GM13977 (cell line): Measurements from ENCODE around the gene CPE.

Experiments
- DNase-seq: peaks from one replicate; pipeline ENCODE4 v3.0.0; 2012; ENCODE audit warnings: low spot score
- CTCF ChIP-seq: IDR thresholded peaks from 2 replicates; pipeline ENCODE4 v1.5.1; 2012; ENCODE audit warnings: mild to moderate bottlenecking, control low read depth; ENCODE audit not compliant: insufficient read depth; ENCODE audit errors: extremely low read depth, missing control alignments
- in situ Hi-C: fragments of 300-500 bp; cut with MboI; formaldehyde crosslinking; loops from one replicate; pipeline ENCODE4 v1.12.0; 2022; ENCODE audit warnings: low sequenced_read_pairs, low pct_unique_long_range_greater_than_20kb, mixed read lengths, inconsistent platforms; ENCODE audit not compliant: unreplicated experiment

Gene CPE

GRCh38 chr4:165378745-165379677 lies at the start of gene CPE:
CPE (plus strand) TSS chr4:165379008; CDS start chr4:165379222, 214 bp downstream.
- peak; percentile 1 for TF ChIP-seq CTCF
- peak; percentile 78 for DNase-seq
- in situ Hi-C loops: no loop called here

GRCh38 chr4:165330071-165330470 lies 48.7 kb upstream of the CPE start:
- in situ Hi-C loops: no loop called here
- no peak for TF ChIP-seq CTCF
- DNase-seq: no peak

GRCh38 chr4:165330666-165331065 lies 48.1 kb upstream of the CPE start:
- no peak for DNase-seq
- in situ Hi-C loops: no loop called here
- no peak for TF ChIP-seq CTCF

GRCh38 chr4:165331359-165331758 lies 47.4 kb upstream of the CPE start:
- no peak for TF ChIP-seq CTCF
- no peak for DNase-seq
- in situ Hi-C loops: no loop called here

GRCh38 chr4:165331823-165332222 lies 47.0 kb upstream of the CPE start:
- no peak for TF ChIP-seq CTCF
- in situ Hi-C loops: no loop called here
- no peak for DNase-seq

GRCh38 chr4:165332502-165332901 lies 46.3 kb upstream of the CPE start:
- TF ChIP-seq CTCF: no peak
- in situ Hi-C loops: no loop called here
- no peak for DNase-seq
